RWPE1 (cell line): ENCODE measurements around the gene AQP3.

Experiments used
- CTCF ChIA-PET: fragments of 350-600 bp; sonication (Branson Sonifier 250); formaldehyde crosslinking; extraction: SDS; loops from one replicate; lab custom pipeline; 2021; lab: Yijun Ruan, JAX
- POLR2A ChIA-PET: fragments of 400-600 bp; formaldehyde crosslinking; extraction: SDS; loops from one replicate; lab custom pipeline; 2020; ENCODE audit warnings: antibody characterized with exemption; ENCODE audit not compliant: low non-redundant PET; lab: Yijun Ruan, JAX
- DNase-seq: peaks from one replicate; pipeline ENCODE4 v3.0.0; 2012; ENCODE audit warnings: low spot score
- H3K27ac ChIP-seq: fragments of 450-650 bp; 2 replicates; pipeline ENCODE4 v1.5.1; 2017
- TF ChIP-seq, protein P1 (sequence below): fragments of 450-650 bp; conservative IDR thresholded peaks from 2 replicates; pipeline ENCODE4 v1.5.1; 2017; ENCODE audit warnings: low read depth, mild to moderate bottlenecking

The AQP3 gene

DNA sequence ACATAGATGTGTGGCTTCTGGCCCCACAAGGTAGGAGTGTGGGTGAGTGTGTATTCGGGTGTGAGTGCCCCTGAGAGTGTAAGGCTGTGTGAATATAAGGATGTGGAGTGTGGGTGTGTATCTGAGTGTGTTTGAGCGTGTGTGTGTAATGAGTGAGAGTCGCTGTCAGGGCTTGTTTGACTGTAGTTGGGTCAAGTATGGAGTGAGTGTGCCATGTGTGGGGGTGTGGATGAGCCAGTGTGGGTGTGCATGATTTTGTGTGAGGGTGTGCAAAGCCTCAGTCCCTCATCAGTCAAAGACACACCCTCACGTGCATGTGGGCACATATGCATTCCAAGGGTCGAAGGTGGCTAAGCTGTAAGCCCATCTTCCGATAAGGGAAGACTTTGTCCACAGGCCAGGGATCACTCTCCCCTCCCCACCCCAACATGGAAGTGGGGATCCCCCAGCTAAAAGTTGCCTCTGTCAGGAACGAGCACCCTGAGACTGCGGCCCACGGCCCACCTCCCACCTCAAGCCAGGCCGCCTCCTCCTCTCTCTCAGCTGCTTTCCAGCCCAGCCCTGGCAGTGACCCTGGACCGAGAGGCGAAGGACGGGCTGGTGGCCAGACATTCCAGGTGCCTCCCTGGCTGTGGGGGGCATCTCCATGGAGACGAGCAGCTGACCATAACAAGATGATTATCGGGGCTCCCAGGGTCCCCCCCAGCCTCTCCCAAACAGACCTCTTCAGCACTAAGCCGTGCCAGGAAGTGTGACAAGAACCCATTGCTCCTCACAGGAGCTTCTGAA lies 12.9 kb downstream of the AQP3 start:
- no peak for DNase-seq
- no peak overlapping the region for H3K27ac ChIP-seq
- TF ChIP-seq, protein P1, sequence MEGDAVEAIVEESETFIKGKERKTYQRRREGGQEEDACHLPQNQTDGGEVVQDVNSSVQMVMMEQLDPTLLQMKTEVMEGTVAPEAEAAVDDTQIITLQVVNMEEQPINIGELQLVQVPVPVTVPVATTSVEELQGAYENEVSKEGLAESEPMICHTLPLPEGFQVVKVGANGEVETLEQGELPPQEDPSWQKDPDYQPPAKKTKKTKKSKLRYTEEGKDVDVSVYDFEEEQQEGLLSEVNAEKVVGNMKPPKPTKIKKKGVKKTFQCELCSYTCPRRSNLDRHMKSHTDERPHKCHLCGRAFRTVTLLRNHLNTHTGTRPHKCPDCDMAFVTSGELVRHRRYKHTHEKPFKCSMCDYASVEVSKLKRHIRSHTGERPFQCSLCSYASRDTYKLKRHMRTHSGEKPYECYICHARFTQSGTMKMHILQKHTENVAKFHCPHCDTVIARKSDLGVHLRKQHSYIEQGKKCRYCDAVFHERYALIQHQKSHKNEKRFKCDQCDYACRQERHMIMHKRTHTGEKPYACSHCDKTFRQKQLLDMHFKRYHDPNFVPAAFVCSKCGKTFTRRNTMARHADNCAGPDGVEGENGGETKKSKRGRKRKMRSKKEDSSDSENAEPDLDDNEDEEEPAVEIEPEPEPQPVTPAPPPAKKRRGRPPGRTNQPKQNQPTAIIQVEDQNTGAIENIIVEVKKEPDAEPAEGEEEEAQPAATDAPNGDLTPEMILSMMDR, result no peak
- ChIA-PET POLR2A (no interaction called here), CTCF (interaction anchor here (1.0 kb wide), 1 partner anchor 33 kb away, joined by 3 read pairs; no protein-coding TSS in a partner anchor)

GRCh38 chr9:33433871-33434270 lies 13.5 kb downstream of the AQP3 start:
- POLR2A ChIA-PET, result interaction anchor here (0.5 kb wide), 1 partner anchor 119 kb away, joined by 3 read pairs; no protein-coding TSS in a partner anchor

DNA sequence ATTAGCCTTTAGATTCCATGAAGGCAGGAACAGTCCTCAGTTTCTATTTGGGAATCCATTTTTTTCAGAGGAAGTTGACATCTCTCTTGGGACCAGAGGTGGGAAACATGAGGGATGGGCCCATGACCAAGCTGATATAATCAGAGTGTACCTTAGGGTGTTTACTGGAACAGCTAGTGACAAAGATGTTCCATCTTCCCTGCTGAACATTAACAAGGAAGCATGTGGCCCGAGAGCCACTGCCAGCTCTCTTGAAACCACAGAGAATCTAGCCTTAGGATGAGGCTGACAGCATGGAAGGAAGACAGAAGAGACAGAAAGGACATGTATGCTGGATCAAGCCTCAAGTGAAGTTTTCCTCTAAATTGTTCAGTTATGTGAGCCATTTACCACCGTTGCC lies 16.0 kb downstream of the AQP3 start:
- ChIA-PET CTCF (interaction anchor here (1.1 kb wide), 1 partner anchor 21 kb away, joined by 3 read pairs; no protein-coding TSS in a partner anchor), POLR2A (no interaction called here)
- no peak overlapping the region for H3K27ac ChIP-seq
- TF ChIP-seq, protein P1, result no peak
- no peak for DNase-seq

More at GRCh38 chr9:33433871-33434270, 13.5 kb downstream of the AQP3 start:
- CTCF ChIA-PET, result interaction anchor here (1.4 kb wide), 1 partner anchor 16 kb away, joined by 5 read pairs; no protein-coding TSS in a partner anchor
- TF ChIP-seq, protein P1, result no peak
- no peak overlapping the region for H3K27ac ChIP-seq
- DNase-seq, result no peak

- POLR2A ChIA-PET, result no interaction called here
- TF ChIP-seq, protein P1, result no peak
- CTCF ChIA-PET, result interaction anchor here (1.1 kb wide), 1 partner anchor 22 kb away, joined by 3 read pairs; no protein-coding TSS in a partner anchor
- no peak for DNase-seq
- H3K27ac ChIP-seq, result peak overlapping the region; percentile 19; the same call in 1 of the 2 replicates
Measured at GRCh38 chr9:33430942-33431341, 16.5 kb downstream of the AQP3 start.

GRCh38 chr9:33429256-33429985 lies 18.0 kb downstream of the AQP3 start:
- TF ChIP-seq, protein P1, result no peak
- no peak for DNase-seq
- POLR2A ChIA-PET, result no interaction called here
- no peak overlapping the region for H3K27ac ChIP-seq
- CTCF ChIA-PET, result no interaction called here

GRCh38 chr9:33426843-33427293 lies 20.5 kb downstream of the AQP3 start:
- POLR2A ChIA-PET, result no interaction called here
- DNase-seq, result no peak
- CTCF ChIA-PET, result interaction anchor here (0.6 kb wide), 1 partner anchor 53 kb away, joined by 4 read pairs; no protein-coding TSS in a partner anchor
- TF ChIP-seq, protein P1, result no peak
- no peak overlapping the region for H3K27ac ChIP-seq
